Peyer's patch (tissue), 4 donors: ENCODE measurements around the gene FZD4. TPM values are rescaled to one million over a fixed set of nuclear protein-coding genes. Genes with fewer than 3 reads are reported as not detected.
"Not testable (repeated sequence)": the region's sequence is repeated elsewhere in the genome, so short reads cannot be mapped to it uniquely, and the experiment has no call there.

Experiments used
- DNase-seq, 3 donors: peaks; one replicate each; pipeline ENCODE4 v3.0.0-alpha.2; 2017 to 2019
- H3K27ac ChIP-seq, 4 donors: fragments of 200-600 bp; sonication (generic); one replicate each; pipeline ENCODE4 v1.5.1; 2016 to 2019
- H3K27me3 ChIP-seq, 2 donors: fragments of 200-600 bp; sonication (generic); one replicate each; pipeline ENCODE4 v1.5.1; 2019
- H3K36me3 ChIP-seq, 3 donors: fragments of 200-600 bp; sonication (generic); one replicate each; pipeline ENCODE4 v1.5.1; 2016 to 2019
- H3K4me1 ChIP-seq, 4 donors: fragments of 200-600 bp; sonication (generic); one replicate each; pipeline ENCODE4 v1.5.1; 2016 to 2019
- H3K4me3 ChIP-seq, 4 donors: fragments of 200-600 bp; sonication (generic); 1 replicate in 3 of 4; 2 replicates in 1 of 4; pipeline ENCODE4 v1.5.1; 2016 to 2019; ENCODE audit warnings: mild to moderate bottlenecking in 1 of 4
- H3K9me3 ChIP-seq, 4 donors: fragments of 200-600 bp; sonication (generic); one replicate each; pipeline ENCODE4 v1.5.1; 2016 to 2019; ENCODE audit warnings: mild to moderate bottlenecking in 1 of 4
- CTCF ChIP-seq, 6 experiments: fragments of 450-650 bp in 4 of 6; fragments of 200-600 bp in 2 of 6; sonication (generic) in 1 of 6; IDR thresholded peaks; one replicate each; pipeline ENCODE4 v1.5.1; 2017 to 2019; ENCODE audit warnings: antibody characterized with exemption in 6 of 6, mild to moderate bottlenecking in 3 of 6, moderate library complexity in 1 of 6
- POLR2A ChIP-seq, 2 donors: fragments of 450-650 bp; IDR thresholded peaks; one replicate each; pipeline ENCODE4 v1.5.1; 2017; ENCODE audit warnings: antibody characterized with exemption in 2 of 2, mild to moderate bottlenecking in 2 of 2, moderate library complexity in 2 of 2
- total RNA-seq, 4 donors: library from RNA; depleted of rRNA; stranded (reverse); fragments of >200 nt; gene quantifications; one replicate each; pipeline ENCODE4 v1.1.0, GENCODE V29; 2016

Gene FZD4
- total RNA-seq, result 10 to 100 TPM in 1 of 4 donors, 1 to 10 TPM in 3; 5.4 to 11.6 (median 8.7) TPM

- H3K36me3 ChIP-seq, result no peaks in the 10 kb centered on the region
- TF ChIP-seq POLR2A (IDR thresholded peaks at IDR 0.05) (peak; percentile 28 to 43), CTCF (IDR thresholded peaks at IDR 0.05) (peak in 3 of 6 experiments; percentile 25 to 36 (median 26))
- peak within 1 kb of the TSS; percentile 59 to 98 (median 69) for H3K4me3 ChIP-seq
- H3K27ac ChIP-seq, result peak within 1 kb of the TSS; percentile 75 to 88 (median 81)
- peak; percentile 58 to 93 (median 92) for DNase-seq
- peaks cover 0 to 14% (median 4%) of the 10 kb centered on the region in 4 donors for H3K4me1 ChIP-seq
- H3K9me3 ChIP-seq, result no peaks in the 10 kb centered on the region
- H3K27me3 ChIP-seq, result no peaks in the 10 kb centered on the region
Observed at GRCh38 chr11:86955361-86956120, at the start of gene FZD4. Gene FZD4 (minus strand): TSS chr11:86955395. CDS start chr11:86955085, 310 bp downstream.

- not testable (repeated sequence) for H3K27me3 ChIP-seq, H3K4me3 ChIP-seq, H3K9me3 ChIP-seq, H3K27ac ChIP-seq, H3K4me1 ChIP-seq, DNase-seq, H3K36me3 ChIP-seq
Observed at GRCh38 chr11:87004281-87004680, 49.1 kb upstream of the FZD4 start.

- no peak for TF ChIP-seq POLR2A (IDR thresholded peaks at IDR 0.05)
- no peak for TF ChIP-seq CTCF (IDR thresholded peaks at IDR 0.05)
- Histone ChIP-seq H3K36me3 (no peaks in the 10 kb centered on the region), H3K9me3 (no peaks in the 10 kb centered on the region), H3K27me3 (no peaks in the 10 kb centered on the region), H3K4me1 (no peaks in the 10 kb centered on the region), H3K27ac (no peak overlapping the region), H3K4me3 (no peak overlapping the region)
- DNase-seq, result no peak
Observed at GRCh38 chr11:87002918-87003317, 47.7 kb upstream of the FZD4 start.

GRCh38 chr11:86999859-87000753, 44.9 kb upstream of the FZD4 start:
- TF ChIP-seq POLR2A (IDR thresholded peaks at IDR 0.05) (no peak), CTCF (IDR thresholded peaks at IDR 0.05) (no peak)
- DNase-seq, result no peak
- H3K9me3 ChIP-seq, result no peaks in the 10 kb centered on the region

GRCh38 chr11:86999388-86999787, 44.2 kb upstream of the FZD4 start:
- Histone ChIP-seq H3K27ac (no peak overlapping the region), H3K9me3 (no peaks in the 10 kb centered on the region), H3K27me3 (no peaks in the 10 kb centered on the region), H3K36me3 (no peaks in the 10 kb centered on the region), H3K4me1 (no peaks in the 10 kb centered on the region), H3K4me3 (no peak overlapping the region)
- DNase-seq, result no peak
- TF ChIP-seq CTCF (IDR thresholded peaks at IDR 0.05) (no peak), POLR2A (IDR thresholded peaks at IDR 0.05) (no peak)

More at GRCh38 chr11:86999859-87000753, 44.9 kb upstream of the FZD4 start:
- Histone ChIP-seq H3K4me1 (no peaks in the 10 kb centered on the region), H3K27me3 (no peaks in the 10 kb centered on the region), H3K4me3 (no peak overlapping the region), H3K36me3 (no peaks in the 10 kb centered on the region), H3K27ac (no peak overlapping the region)
